HG02943 (cell line): ENCODE results near the gene TIMM23.
"Not testable (repeated sequence)": the region's sequence is repeated elsewhere in the genome, so short reads cannot be mapped to it uniquely, and the experiment has no call there.

Experiments
- ATAC-seq: cut with Tn5 transposase; IDR thresholded peaks from one replicate; pipeline ENCODE4 v1.9.1; 2021; ENCODE audit warnings: mild to moderate bottlenecking, low read depth, moderate library complexity; ENCODE audit not compliant: unreplicated experiment

Gene TIMM23

GRCh38 chr10:46049497-46049831, 77.2 kb downstream of the TIMM23 start:
- not testable (repeated sequence) for ATAC-seq

GRCh38 chr10:46050941-46051623, 78.8 kb downstream of the TIMM23 start:
- ATAC-seq: no peak

GRCh38 chr10:46052057-46052790, 79.9 kb downstream of the TIMM23 start:
- ATAC-seq: no peak

- no peak for ATAC-seq
These were observed 80.6 kb downstream of the TIMM23 start for GRCh38 chr10:46052791-46053375.
